PC-9 (cell line): ENCODE measurements around the gene CABCOCO1. TPM values are rescaled to one million over a fixed set of nuclear protein-coding genes. Genes with fewer than 3 reads are reported as not detected.

Experiments
- BruUV-seq: library from RNA; stranded (reverse); fragments of 400-500 nt; replicated peaks from 2 replicates; lab custom pipeline; 2021; lab: Mats Ljungman, UMichigan
- CTCF ChIA-PET: fragments of 300-600 bp; sonication (Branson Sonifier 250); formaldehyde crosslinking; loops from one replicate; lab custom pipeline; 2022; ENCODE audit warnings: antibody characterized with exemption; lab: Charles Lee
- POLR2A ChIA-PET: fragments of 300-600 bp; sonication (Branson Sonifier 250); formaldehyde crosslinking; loops from one replicate; lab custom pipeline; 2022; ENCODE audit warnings: antibody characterized with exemption; ENCODE audit not compliant: unreplicated experiment; lab: Charles Lee
- DNase-seq, 2 experiments: peaks; one replicate each; pipeline versions ENCODE4 v3.0.0 to v3.0.0-alpha.2; 2015 to 2022; ENCODE audit warnings: mixed read lengths in 1 of 2
- H2AFZ ChIP-seq: fragments of 200-600 bp; sonication (generic); 2 replicates; pipeline ENCODE4 v1.8.1; 2017; ENCODE audit warnings: antibody characterized with exemption
- H3F3A ChIP-seq: fragments of 200-600 bp; sonication (generic); 2 replicates; pipeline ENCODE4 v1.8.1; 2017; ENCODE audit warnings: antibody characterized with exemption, mild to moderate bottlenecking, low read depth; ENCODE audit not compliant: insufficient read depth
- H3K27ac ChIP-seq: fragments of 200-600 bp; sonication (generic); 2 replicates; pipeline ENCODE4 v1.6.1; 2016; ENCODE audit warnings: mixed run types
- H3K27me3 ChIP-seq: fragments of 200-600 bp; sonication (generic); 2 replicates; pipeline ENCODE4 v1.6.1; 2016; ENCODE audit warnings: low read depth, mixed run types; ENCODE audit not compliant: insufficient read depth
- H3K36me3 ChIP-seq: fragments of 200-600 bp; sonication (generic); 2 replicates; pipeline ENCODE4 v1.6.1; 2016; ENCODE audit warnings: low read depth, mixed run types
- H3K4me1 ChIP-seq: fragments of 200-600 bp; sonication (generic); replicated peaks from 2 replicates; pipeline ENCODE4 v1.6.1; 2016; ENCODE audit warnings: mixed run types; ENCODE audit not compliant: insufficient read depth
- H3K4me2 ChIP-seq: fragments of 200-600 bp; sonication (generic); 2 replicates; pipeline ENCODE4 v1.6.1; 2017; ENCODE audit warnings: mixed run types
- H3K4me3 ChIP-seq: fragments of 200-600 bp; sonication (generic); 2 replicates; pipeline ENCODE4 v1.6.1; 2016; ENCODE audit warnings: mixed run types
- H3K79me2 ChIP-seq: fragments of 200-600 bp; sonication (generic); 2 replicates; pipeline ENCODE4 v1.6.1; 2017; ENCODE audit warnings: low read depth, mixed run types
- H3K9me2 ChIP-seq: fragments of 200-600 bp; sonication (generic); 2 replicates; pipeline ENCODE4 v1.8.1; 2017; ENCODE audit warnings: mild to moderate bottlenecking; ENCODE audit not compliant: insufficient read depth
- H3K9me3 ChIP-seq: fragments of 200-600 bp; sonication (generic); 2 replicates; pipeline ENCODE4 v1.8.1; 2016; ENCODE audit warnings: low read depth; ENCODE audit not compliant: insufficient read depth
- H4K20me1 ChIP-seq: fragments of 200-600 bp; sonication (generic); 2 replicates; pipeline ENCODE4 v1.8.1; 2017; ENCODE audit not compliant: insufficient read depth
- EZH2 ChIP-seq: fragments of 200-600 bp; sonication (generic); IDR thresholded peaks from 2 replicates; pipeline ENCODE4 v1.8.0; 2017; ENCODE audit warnings: antibody characterized with exemption, low read depth
- intact Hi-C: fragments of 100-400 bp; cut with micrococcal nuclease; formaldehyde crosslinking; loops from one replicate; pipeline ENCODE4 v1.10.0; 2022; ENCODE audit not compliant: unreplicated experiment
- total RNA-seq: library from RNA; stranded (reverse); gene quantifications from 2 replicates; pipeline ENCODE4 v1.2.3, GENCODE V29; 2021
- TF ChIP-seq, protein P1 (sequence below): fragments of 200-600 bp; sonication (generic); conservative IDR thresholded peaks from 2 replicates; pipeline ENCODE4 v1.6.1; 2017; ENCODE audit warnings: mixed run types, antibody characterized with exemption, mild to moderate bottlenecking, moderate library complexity

Gene CABCOCO1
- total RNA-seq, 1 experiment from 2014 or later: not detected

GRCh38 chr10:61635932-61636331, 26.8 kb upstream of the CABCOCO1 start:
- H3K27ac ChIP-seq: peak overlapping the region; percentile 35
- peak in 1 of 2 experiments; percentile 73 for DNase-seq
- H3K4me3 ChIP-seq: no peak overlapping the region
- no TSS peak for BruUV-seq
- ChIA-PET CTCF (no interaction called here), POLR2A (no interaction called here)
- H3K9me2 ChIP-seq: no peaks in the 10 kb centered on the region
- H3K36me3 ChIP-seq: no peaks in the 10 kb centered on the region
- peaks cover 35% of the 10 kb centered on the region for H3K4me1 ChIP-seq
- intact Hi-C loops: no loop called here
- H2AFZ ChIP-seq: no peak overlapping the region
- no peaks in the 10 kb centered on the region for H3K9me3 ChIP-seq
- H3F3A ChIP-seq: no peaks in the 10 kb centered on the region
- H3K27me3 ChIP-seq: no peaks in the 10 kb centered on the region
- H3K4me2 ChIP-seq: peak overlapping the region; percentile 14
- H4K20me1 ChIP-seq: no peaks in the 10 kb centered on the region
- H3K79me2 ChIP-seq: no peaks in the 10 kb centered on the region
- no peak for TF ChIP-seq EZH2
- TF ChIP-seq, protein P1, sequence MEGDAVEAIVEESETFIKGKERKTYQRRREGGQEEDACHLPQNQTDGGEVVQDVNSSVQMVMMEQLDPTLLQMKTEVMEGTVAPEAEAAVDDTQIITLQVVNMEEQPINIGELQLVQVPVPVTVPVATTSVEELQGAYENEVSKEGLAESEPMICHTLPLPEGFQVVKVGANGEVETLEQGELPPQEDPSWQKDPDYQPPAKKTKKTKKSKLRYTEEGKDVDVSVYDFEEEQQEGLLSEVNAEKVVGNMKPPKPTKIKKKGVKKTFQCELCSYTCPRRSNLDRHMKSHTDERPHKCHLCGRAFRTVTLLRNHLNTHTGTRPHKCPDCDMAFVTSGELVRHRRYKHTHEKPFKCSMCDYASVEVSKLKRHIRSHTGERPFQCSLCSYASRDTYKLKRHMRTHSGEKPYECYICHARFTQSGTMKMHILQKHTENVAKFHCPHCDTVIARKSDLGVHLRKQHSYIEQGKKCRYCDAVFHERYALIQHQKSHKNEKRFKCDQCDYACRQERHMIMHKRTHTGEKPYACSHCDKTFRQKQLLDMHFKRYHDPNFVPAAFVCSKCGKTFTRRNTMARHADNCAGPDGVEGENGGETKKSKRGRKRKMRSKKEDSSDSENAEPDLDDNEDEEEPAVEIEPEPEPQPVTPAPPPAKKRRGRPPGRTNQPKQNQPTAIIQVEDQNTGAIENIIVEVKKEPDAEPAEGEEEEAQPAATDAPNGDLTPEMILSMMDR: no peak

GRCh38 chr10:61639952-61640351, 22.8 kb upstream of the CABCOCO1 start:
- ChIA-PET POLR2A (no interaction called here), CTCF (no interaction called here)
- Histone ChIP-seq H3K9me2 (no peaks in the 10 kb centered on the region; the same call in 1 of the 2 replicates), H3K27me3 (no peaks in the 10 kb centered on the region), H3K4me1 (peaks cover 14% of the 10 kb centered on the region), H3K4me2 (no peak overlapping the region), H2AFZ (no peak overlapping the region), H3K79me2 (no peaks in the 10 kb centered on the region), H3F3A (no peaks in the 10 kb centered on the region), H3K27ac (no peak overlapping the region), H3K9me3 (no peaks in the 10 kb centered on the region; the same call in 1 of the 2 replicates), H3K4me3 (no peak overlapping the region), H3K36me3 (no peaks in the 10 kb centered on the region), H4K20me1 (no peaks in the 10 kb centered on the region)
- DNase-seq: no peak
- TF ChIP-seq, protein P1: no peak
- no peak for TF ChIP-seq EZH2
- intact Hi-C loops: no loop called here
- no TSS peak for BruUV-seq

DNA sequence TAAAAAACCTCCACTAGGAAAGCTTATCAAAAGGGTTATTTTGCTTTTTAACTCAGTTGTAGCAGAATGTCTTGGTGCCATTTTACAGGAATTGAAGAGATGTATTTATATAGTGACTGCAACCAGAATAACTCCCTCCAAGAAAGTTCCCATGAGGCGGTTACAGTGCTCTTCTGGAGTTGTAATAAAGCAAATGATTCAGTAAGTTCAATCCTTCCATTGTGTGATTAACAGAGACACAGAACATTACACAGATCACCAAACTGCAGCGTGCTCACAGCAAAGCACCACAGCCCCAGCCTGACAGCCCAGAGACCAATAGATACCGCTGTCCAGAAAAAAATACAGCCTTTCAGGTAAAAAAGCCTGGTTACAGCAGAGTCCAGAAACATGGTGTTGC, 21.9 kb upstream of the CABCOCO1 start:
- intact Hi-C loops: no loop called here
- POLR2A ChIA-PET: no interaction called here
- H3K27ac ChIP-seq: no peak overlapping the region

More for the DNA sequence above, 21.9 kb upstream of the CABCOCO1 start:
- Histone ChIP-seq H3K4me2 (no peak overlapping the region), H3K9me3 (no peaks in the 10 kb centered on the region; the same call in 1 of the 2 replicates), H3K9me2 (no peaks in the 10 kb centered on the region; the same call in 1 of the 2 replicates), H3K4me3 (no peak overlapping the region), H4K20me1 (no peaks in the 10 kb centered on the region), H3F3A (no peaks in the 10 kb centered on the region), H3K79me2 (no peaks in the 10 kb centered on the region), H3K36me3 (no peaks in the 10 kb centered on the region), H2AFZ (no peak overlapping the region), H3K27me3 (no peaks in the 10 kb centered on the region), H3K4me1 (peaks cover 8% of the 10 kb centered on the region)
- BruUV-seq: no TSS peak
- CTCF ChIA-PET: no interaction called here
- TF ChIP-seq EZH2: no peak
- TF ChIP-seq, protein P1: no peak
- DNase-seq: no peak
